HG03025 (cell line): ENCODE measurements around the gene STX17.
"Not testable (repeated sequence)": the region's sequence is repeated elsewhere in the genome, so short reads cannot be mapped to it uniquely, and the experiment has no call there.

Source experiments
- ATAC-seq: cut with Tn5 transposase; IDR thresholded peaks from one replicate; pipeline ENCODE4 v1.9.1; 2021; ENCODE audit warnings: mild to moderate bottlenecking, moderate library complexity; ENCODE audit not compliant: unreplicated experiment, low FRiP score

Gene STX17

GRCh38 chr9:99906403-99907207, at the start of gene STX17:
STX17 (plus strand) TSS chr9:99906654; CDS start chr9:99915240, 8,586 bp downstream.
- ATAC-seq: peak; percentile 87

- ATAC-seq: not testable (repeated sequence)
Observed at GRCh38 chr9:99857576-99857975, 48.9 kb upstream of the STX17 start.

- ATAC-seq: no peak
Observed at GRCh38 chr9:99858087-99858486, 48.4 kb upstream of the STX17 start.

- no peak for ATAC-seq
Observed at GRCh38 chr9:99859243-99859980, 47.0 kb upstream of the STX17 start.

- ATAC-seq: no peak
Observed at GRCh38 chr9:99860266-99860665, 46.2 kb upstream of the STX17 start.

GRCh38 chr9:99863955-99864354, 42.5 kb upstream of the STX17 start:
- ATAC-seq: no peak

- ATAC-seq: no peak
Observed at GRCh38 chr9:99866398-99866797, 40.1 kb upstream of the STX17 start.

- peak; percentile 7 for ATAC-seq
Observed at GRCh38 chr9:99867536-99867935, 38.9 kb upstream of the STX17 start.

- ATAC-seq: peak; percentile 70
Observed at GRCh38 chr9:99867968-99868367, 38.5 kb upstream of the STX17 start.

- no peak for ATAC-seq
Observed at GRCh38 chr9:99868845-99869244, 37.6 kb upstream of the STX17 start.

GRCh38 chr9:99870126-99870525, 36.3 kb upstream of the STX17 start:
- ATAC-seq: no peak

- ATAC-seq: no peak
Observed at GRCh38 chr9:99873531-99873930, 32.9 kb upstream of the STX17 start.

- ATAC-seq: no peak
Observed at GRCh38 chr9:99873943-99874584, 32.4 kb upstream of the STX17 start.

- no peak for ATAC-seq
Observed at GRCh38 chr9:99876190-99876589, 30.3 kb upstream of the STX17 start.

GRCh38 chr9:99878651-99879050, 27.8 kb upstream of the STX17 start:
- no peak for ATAC-seq

- ATAC-seq: no peak
Observed at GRCh38 chr9:99881769-99882168, 24.7 kb upstream of the STX17 start.

- ATAC-seq: no peak
Observed at GRCh38 chr9:99885747-99886146, 20.7 kb upstream of the STX17 start.

GRCh38 chr9:99889120-99889519, 17.3 kb upstream of the STX17 start:
- no peak for ATAC-seq

GRCh38 chr9:99894826-99895225, 11.6 kb upstream of the STX17 start:
- no peak for ATAC-seq

GRCh38 chr9:99895510-99895909, 10.9 kb upstream of the STX17 start:
- ATAC-seq: no peak

- ATAC-seq: no peak
Observed at GRCh38 chr9:99896119-99896518, 10.3 kb upstream of the STX17 start.
